ENCODE data around the gene ERN2.
"Not testable (repeated sequence)": the region's sequence is repeated elsewhere in the genome, so short reads cannot be mapped to it uniquely, and the experiment has no call there.

ERN2 gene

GRCh38 chr16:23712976-23713375, at the start of gene ERN2:
ERN2 (minus strand) TSS chr16:23713222; CDS start chr16:23713187, 35 bp downstream.
- no peak for DNase-seq

- DNase-seq: no peak
These were observed 45.1 kb upstream of the ERN2 start for GRCh38 chr16:23757937-23758619.

GRCh38 chr16:23757116-23757515, 44.1 kb upstream of the ERN2 start:
- no peak for DNase-seq

- DNase-seq: no peak
These were observed 42.4 kb upstream of the ERN2 start for GRCh38 chr16:23755484-23755809.

GRCh38 chr16:23754594-23755483, 41.8 kb upstream of the ERN2 start, which contains the start of gene CHP2:
CHP2 (plus strand) TSS chr16:23755026; CDS start chr16:23755050, 24 bp downstream.
- no peak for DNase-seq

GRCh38 chr16:23753908-23754593, 41.0 kb upstream of the ERN2 start:
- DNase-seq: no peak

GRCh38 chr16:23751053-23751452, 38.0 kb upstream of the ERN2 start:
- not testable (repeated sequence) for DNase-seq

- no peak for DNase-seq
These were observed 35.6 kb upstream of the ERN2 start for GRCh38 chr16:23748630-23749029.

DNA sequence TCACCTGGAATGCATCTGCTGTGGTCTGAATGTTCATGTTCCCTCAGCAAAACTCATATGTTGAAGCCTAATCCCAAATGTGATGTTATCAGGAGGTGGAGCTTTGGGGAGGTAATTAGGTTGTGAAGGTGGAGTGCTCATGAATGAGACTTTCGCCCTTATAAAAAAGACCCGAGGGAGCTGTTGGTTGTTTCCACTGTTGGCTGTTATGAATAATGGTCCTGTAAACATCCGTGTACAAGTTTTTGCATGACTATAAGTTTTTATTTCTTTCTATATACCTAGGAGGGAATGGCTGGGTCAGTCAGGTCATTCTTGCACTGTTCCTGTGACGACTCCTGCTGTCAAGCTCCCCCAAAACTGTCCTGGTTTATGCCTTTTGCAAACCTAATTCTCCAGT, 32.2 kb upstream of the ERN2 start:
- no peak for DNase-seq

DNA sequence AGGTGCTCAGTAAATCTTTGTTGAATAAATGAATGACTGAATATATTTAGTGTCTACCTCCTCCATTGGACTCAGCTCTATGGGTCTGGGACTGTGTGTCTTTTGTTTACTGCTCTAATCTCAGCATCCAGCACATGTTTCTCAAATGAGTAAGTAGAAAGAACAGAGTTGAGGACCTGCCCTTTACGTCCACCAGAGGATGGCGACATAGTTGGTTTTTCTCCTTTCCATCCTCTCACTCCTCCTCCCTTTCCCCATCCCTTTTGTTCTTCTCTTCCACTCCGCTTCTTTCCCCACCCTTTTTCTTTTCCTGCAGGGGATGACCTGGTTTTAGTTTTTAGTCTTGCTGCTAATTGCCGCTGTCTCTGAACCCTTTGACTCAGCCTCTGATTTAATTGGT, 29.7 kb upstream of the ERN2 start:
- DNase-seq: no peak

- no peak for DNase-seq
These were observed 28.8 kb upstream of the ERN2 start for GRCh38 chr16:23741675-23742303.

DNA sequence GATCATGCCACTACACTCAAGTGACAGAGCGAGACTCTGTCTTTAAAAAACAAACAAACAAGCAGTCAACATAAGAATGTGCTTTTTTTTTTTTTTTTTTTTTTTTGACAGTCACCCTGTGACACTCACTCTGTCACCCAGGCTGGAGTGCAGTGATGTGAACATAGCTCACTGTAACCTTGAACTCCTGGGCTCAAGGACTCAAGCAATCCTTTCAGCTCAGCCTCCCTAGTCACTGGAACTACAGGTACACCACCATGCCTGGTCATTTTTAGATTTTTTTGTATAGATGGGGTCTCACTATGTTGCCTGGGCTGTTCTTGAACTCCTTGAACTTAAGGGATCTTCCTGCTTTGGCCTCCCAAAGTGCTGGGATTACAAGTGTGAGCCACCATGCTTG, 26.5 kb upstream of the ERN2 start:
- DNase-seq: no peak

DNA sequence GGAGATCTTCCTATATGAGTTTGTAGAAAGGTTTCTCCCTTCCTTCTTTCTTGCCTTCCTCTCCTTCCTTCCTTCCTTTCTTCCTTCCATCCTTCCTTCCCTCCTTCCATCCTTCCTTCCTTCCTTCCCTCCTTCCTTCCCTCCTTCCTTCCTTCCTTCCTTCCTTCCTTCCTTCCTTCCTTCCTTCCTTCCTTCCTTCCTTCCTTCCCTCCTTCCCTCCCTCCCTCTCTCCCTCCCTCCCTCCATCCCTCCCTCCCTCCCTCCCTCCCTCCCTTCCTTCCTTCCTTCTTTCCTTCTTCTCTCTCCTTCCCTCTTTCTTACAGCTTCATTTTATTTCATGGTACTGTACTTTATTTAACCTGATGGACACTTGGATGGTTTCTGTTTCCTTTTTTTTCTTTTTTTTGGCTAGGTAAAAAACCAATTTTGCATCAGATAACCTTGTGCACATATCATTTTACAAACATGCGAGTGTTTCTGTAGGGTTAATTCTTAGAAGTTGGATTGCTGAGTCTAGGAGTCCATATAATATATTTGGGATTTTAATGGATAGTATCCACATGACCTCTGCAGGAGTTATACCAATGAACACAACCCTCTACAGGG, 24.5 kb upstream of the ERN2 start:
- not testable (repeated sequence) for DNase-seq

DNA sequence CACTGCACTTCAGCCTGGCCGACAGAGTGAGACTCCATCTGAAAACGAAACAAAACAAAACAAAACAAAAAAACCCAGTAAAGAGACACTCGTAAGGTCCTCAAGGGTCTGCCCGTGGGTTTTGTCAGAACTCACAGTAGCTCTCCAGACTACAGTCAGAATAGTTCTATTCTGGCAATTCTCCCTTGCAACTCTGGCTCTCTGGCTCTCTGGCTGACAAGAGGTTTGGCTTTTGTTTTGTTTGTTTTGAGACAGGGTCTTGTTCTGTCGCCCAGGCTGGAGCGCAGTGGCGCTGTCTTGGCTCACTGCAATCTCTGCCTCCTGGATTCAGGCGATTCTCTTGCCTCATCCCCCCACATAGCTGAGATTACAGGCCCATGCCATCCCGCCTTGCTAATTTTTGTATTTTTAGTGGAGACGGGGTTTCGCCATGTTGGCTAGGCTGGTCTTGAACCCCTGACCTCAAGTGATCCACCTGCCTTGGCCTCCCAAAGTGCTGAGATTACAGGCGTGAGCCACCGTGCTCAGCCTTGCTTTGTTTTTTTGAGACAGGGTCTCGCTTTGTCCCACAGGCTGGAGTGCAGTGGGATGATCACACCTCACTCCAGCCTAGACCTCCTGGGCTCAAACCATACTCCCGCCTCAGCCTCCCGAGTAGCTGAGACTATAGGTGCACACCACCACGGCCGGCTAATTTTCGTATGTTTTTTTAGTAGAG, 21.3 kb upstream of the ERN2 start:
- no peak for DNase-seq

GRCh38 chr16:23729503-23730424, 16.7 kb upstream of the ERN2 start:
- peak; percentile 57 for DNase-seq

GRCh38 chr16:23728112-23728477, 15.1 kb upstream of the ERN2 start:
- DNase-seq: no peak

DNA sequence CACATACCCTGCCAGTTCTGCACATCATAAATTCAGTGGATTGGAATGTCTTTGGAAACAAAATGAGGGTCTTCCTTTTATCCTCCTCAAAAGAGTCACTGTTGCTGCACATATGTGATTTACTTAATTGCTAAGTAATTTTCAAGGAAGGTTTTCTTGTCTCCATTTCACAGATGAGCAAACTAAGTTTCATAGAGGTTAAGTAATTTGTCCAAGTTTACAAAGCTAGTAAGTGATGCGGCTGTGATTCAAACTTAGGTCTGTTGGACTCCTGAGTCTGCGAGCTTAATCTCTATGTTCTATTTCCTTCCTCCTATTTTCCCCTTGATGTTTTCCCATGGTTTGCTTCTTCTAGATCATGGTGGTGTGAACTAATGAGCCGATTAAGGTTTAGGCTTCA, 13.7 kb upstream of the ERN2 start:
- no peak for DNase-seq

DNA sequence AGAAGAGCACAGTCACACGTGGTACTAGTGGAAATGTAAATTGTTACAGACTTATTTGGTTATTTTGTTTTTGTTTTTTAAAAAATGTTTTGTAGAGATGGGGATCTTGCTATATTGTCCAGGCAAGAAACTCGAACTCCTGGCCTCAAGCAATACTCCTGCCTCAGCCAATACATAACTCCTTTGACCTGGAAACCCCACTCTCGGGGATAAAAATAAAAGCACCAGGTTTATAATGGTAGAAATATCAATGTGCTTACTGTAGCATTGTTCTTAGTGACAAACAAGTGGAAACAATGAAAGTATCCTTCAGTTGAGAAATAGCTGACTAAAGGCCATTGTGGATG, 11.7 kb upstream of the ERN2 start:
- DNase-seq: no peak

DNA sequence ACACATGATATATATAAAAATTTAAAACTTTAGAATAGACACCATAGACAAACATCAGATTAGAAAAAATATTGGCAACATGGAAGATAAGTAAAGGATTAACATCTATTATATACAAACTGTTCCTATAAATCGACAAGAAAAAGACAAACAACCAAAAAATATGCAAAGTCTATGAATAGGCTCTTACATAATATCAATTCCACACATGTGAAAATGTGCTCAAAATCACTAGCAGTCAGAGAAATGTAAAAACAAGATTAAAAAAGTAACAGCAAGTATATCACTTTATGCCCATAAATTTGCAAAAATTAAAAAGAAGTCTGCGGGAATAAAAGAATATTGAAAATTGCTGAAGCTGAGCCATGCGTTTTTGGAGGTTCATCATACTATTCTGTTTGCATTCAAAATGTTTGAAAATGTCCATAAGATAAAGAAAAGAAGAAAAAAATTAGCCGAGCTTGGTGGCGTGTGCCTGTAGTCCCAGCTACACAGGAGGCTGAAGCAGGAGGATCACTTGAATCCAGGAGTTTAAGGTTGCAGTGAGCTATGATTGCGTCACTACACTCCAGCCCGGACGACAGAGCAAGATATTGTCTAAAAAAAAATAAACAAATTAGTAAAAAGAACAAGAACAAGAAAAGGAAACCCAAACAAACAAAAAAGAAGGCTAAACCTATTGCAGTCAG, 11.2 kb upstream of the ERN2 start:
- no peak for DNase-seq

- DNase-seq: not testable (repeated sequence)
These were observed 9.7 kb upstream of the ERN2 start for GRCh38 chr16:23722613-23723240.

Measured in EL (cell line).